Measurements from ENCODE around the gene UBAP1L. TPM values are rescaled to one million over a fixed set of nuclear protein-coding genes. Genes with fewer than 3 reads are reported as not detected.
A peak's percentile ranks its signal among the peaks of the same experiment; 100 is the strongest.

UBAP1L gene
- total RNA-seq, 1 donor: 3.3 TPM

DNA sequence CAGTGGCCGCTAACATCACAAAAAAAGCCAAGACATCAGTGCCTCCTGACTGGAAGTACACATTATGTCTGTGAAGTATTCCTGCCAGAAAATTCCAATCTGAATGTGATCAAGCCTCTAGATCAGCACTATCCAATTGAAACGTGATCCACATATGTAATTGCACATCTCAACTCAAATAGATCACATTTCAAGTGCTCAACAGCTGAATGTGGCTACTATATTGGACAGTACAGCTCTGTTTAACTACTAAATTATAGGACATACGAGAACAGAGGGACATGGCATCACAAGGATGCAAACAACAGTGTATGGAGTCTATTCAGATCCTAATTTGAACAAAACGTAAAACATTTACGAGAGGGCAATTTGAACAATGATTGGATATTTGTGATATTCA, 542 bp upstream of the UBAP1L start:
- no peak for DNase-seq (ENCODE audit: insufficient read length, low spot score, missing footprints)
- no peaks in the 10 kb centered on the region for H3K4me1 ChIP-seq (ENCODE audit: insufficient read depth, low read length)

DNA sequence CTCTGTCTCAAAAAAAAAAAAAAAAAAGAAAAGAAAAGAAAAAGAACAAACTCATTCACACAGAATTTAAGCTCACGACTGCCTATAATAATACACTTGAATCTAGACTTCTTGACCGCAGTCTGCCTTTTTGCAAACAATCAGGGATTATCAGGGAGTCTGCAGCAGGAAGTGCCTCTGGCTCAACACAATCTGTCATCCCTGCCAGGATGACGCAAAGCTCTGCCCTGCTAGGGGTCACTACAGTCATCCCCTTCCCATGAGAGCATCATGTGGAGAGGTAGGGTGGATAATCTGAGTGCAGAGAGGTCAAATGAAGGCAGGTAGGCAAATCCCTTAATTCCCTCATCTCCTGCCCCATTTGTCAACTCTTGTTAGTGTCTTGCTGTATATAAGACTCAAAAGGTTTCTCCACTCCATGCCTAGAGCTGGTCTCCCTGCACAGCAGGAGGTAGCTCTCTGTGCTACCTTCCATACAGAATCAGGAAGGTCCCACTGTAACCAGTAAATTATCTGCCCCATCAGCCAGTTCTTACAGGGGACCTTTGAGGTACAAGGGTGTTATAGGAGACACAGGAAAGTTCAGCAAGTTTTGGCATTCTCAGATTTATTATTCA, 4.2 kb downstream of the UBAP1L start:
- Histone ChIP-seq H3K4me1 (ENCODE audit: insufficient read depth, low read length) (no peaks in the 10 kb centered on the region), H3K36me3 (ENCODE audit: insufficient read depth, low read length) (peaks cover 27% of the 10 kb centered on the region), H4K20me1 (ENCODE audit: insufficient read depth, low read length) (no peaks in the 10 kb centered on the region), H2AFZ (ENCODE audit: low read length) (no peak overlapping the region), H3K27ac (ENCODE audit: low read depth, low read length) (peak overlapping the region; percentile 10), H3K27me3 (ENCODE audit: insufficient read depth, low read length) (no peaks in the 10 kb centered on the region), H3K4me2 (ENCODE audit: insufficient read depth, low read length) (no peak overlapping the region), H3K4me3 (ENCODE audit: insufficient read depth, low read length) (no peak overlapping the region), H3K79me2 (ENCODE audit: insufficient read depth, low read length) (no peaks in the 10 kb centered on the region), H3K9me3 (ENCODE audit: low read depth, low read length) (no peaks in the 10 kb centered on the region)
- DNase-seq (ENCODE audit: insufficient read length, low spot score, missing footprints): no peak
- TF ChIP-seq, protein P1, sequence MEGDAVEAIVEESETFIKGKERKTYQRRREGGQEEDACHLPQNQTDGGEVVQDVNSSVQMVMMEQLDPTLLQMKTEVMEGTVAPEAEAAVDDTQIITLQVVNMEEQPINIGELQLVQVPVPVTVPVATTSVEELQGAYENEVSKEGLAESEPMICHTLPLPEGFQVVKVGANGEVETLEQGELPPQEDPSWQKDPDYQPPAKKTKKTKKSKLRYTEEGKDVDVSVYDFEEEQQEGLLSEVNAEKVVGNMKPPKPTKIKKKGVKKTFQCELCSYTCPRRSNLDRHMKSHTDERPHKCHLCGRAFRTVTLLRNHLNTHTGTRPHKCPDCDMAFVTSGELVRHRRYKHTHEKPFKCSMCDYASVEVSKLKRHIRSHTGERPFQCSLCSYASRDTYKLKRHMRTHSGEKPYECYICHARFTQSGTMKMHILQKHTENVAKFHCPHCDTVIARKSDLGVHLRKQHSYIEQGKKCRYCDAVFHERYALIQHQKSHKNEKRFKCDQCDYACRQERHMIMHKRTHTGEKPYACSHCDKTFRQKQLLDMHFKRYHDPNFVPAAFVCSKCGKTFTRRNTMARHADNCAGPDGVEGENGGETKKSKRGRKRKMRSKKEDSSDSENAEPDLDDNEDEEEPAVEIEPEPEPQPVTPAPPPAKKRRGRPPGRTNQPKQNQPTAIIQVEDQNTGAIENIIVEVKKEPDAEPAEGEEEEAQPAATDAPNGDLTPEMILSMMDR (IDR thresholded peaks at IDR 0.05; ENCODE audit: extremely low read depth, low read depth, low read length): no peak

More for the DNA sequence above, 542 bp upstream of the UBAP1L start:
- no peaks in the 10 kb centered on the region for H3K79me2 ChIP-seq (ENCODE audit: insufficient read depth, low read length)
- no peak overlapping the region for H2AFZ ChIP-seq (ENCODE audit: low read length)
- no peak overlapping the region for H3K4me3 ChIP-seq (ENCODE audit: insufficient read depth, low read length)
- TF ChIP-seq, protein P1 (IDR thresholded peaks at IDR 0.05; ENCODE audit: extremely low read depth, low read depth, low read length): no peak
- H3K4me2 ChIP-seq (ENCODE audit: insufficient read depth, low read length): no peak overlapping the region
- H4K20me1 ChIP-seq (ENCODE audit: insufficient read depth, low read length): peaks cover 4% of the 10 kb centered on the region
- H3K36me3 ChIP-seq (ENCODE audit: insufficient read depth, low read length): peaks cover 48% of the 10 kb centered on the region
- no peaks in the 10 kb centered on the region for H3K9me3 ChIP-seq (ENCODE audit: low read depth, low read length)
- no peaks in the 10 kb centered on the region for H3K27me3 ChIP-seq (ENCODE audit: insufficient read depth, low read length)
- no peak overlapping the region for H3K27ac ChIP-seq (ENCODE audit: low read depth, low read length)

DNA sequence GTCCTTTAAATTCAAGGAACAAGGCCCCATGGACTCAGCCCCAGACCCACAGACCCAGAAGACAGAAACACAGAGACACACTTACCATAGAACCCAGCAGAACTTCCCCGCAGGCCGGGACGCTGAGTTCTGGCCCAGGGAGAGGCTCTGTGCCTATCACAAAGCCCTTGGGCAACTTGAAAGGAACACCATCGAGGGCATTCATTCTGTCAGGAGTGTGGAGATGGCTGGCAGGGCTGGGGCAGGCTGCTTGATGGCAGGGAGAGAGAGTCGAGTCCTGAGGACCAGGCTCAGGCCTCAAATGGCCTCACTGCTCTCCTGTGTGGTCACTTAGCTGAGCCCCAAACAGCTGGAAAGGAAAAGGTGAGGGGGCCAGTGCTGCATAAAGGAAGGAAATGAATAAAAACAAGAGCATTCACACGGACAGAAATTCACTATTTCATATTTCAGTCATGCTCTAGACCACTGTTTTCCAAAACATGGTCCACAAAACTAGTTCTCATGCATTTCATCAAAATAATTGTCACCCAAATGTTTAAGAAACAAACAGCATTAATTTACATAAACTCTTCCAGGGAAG, 8.9 kb downstream of the UBAP1L start:
- Histone ChIP-seq H3K9me3 (ENCODE audit: low read depth, low read length) (no peaks in the 10 kb centered on the region), H3K4me2 (ENCODE audit: insufficient read depth, low read length) (no peak overlapping the region), H3K4me1 (ENCODE audit: insufficient read depth, low read length) (no peaks in the 10 kb centered on the region), H3K36me3 (ENCODE audit: insufficient read depth, low read length) (peaks cover 33% of the 10 kb centered on the region), H3K27ac (ENCODE audit: low read depth, low read length) (no peak overlapping the region), H3K79me2 (ENCODE audit: insufficient read depth, low read length) (no peaks in the 10 kb centered on the region), H4K20me1 (ENCODE audit: insufficient read depth, low read length) (no peaks in the 10 kb centered on the region), H3K4me3 (ENCODE audit: insufficient read depth, low read length) (no peak overlapping the region), H3K27me3 (ENCODE audit: insufficient read depth, low read length) (no peaks in the 10 kb centered on the region), H2AFZ (ENCODE audit: low read length) (no peak overlapping the region)
- no peak for DNase-seq (ENCODE audit: insufficient read length, low spot score, missing footprints)
- TF ChIP-seq, protein P1 (IDR thresholded peaks at IDR 0.05; ENCODE audit: extremely low read depth, low read depth, low read length): no peak

DNA sequence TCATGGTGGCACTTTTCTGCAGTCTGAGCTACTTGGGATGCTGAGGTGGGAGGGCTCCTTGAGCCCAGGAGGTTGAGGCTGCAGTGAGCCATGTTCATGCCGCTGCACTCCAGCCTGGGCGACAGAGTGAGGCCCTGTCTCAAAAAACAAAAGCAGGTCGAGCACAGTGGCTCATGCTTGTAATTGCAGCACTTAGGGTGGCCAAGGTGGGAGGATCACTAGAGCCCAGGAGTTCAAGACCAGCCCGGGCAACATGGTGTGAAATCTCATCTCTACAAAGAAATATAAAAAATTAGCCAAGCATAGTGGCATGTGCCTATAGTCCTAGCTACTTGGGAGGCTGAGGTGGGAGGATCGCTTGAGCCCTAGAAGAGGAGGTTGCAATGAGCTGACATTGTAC, 10.0 kb downstream of the UBAP1L start:
- H4K20me1 ChIP-seq (ENCODE audit: insufficient read depth, low read length): no peaks in the 10 kb centered on the region
- H3K27ac ChIP-seq (ENCODE audit: low read depth, low read length): no peak overlapping the region
- H3K4me2 ChIP-seq (ENCODE audit: insufficient read depth, low read length): no peak overlapping the region
- H2AFZ ChIP-seq (ENCODE audit: low read length): no peak overlapping the region
- TF ChIP-seq, protein P1 (IDR thresholded peaks at IDR 0.05; ENCODE audit: extremely low read depth, low read depth, low read length): no peak
- H3K4me3 ChIP-seq (ENCODE audit: insufficient read depth, low read length): no peak overlapping the region
- no peaks in the 10 kb centered on the region for H3K79me2 ChIP-seq (ENCODE audit: insufficient read depth, low read length)
- DNase-seq (ENCODE audit: insufficient read length, low spot score, missing footprints): no peak
- no peaks in the 10 kb centered on the region for H3K9me3 ChIP-seq (ENCODE audit: low read depth, low read length)
- no peaks in the 10 kb centered on the region for H3K27me3 ChIP-seq (ENCODE audit: insufficient read depth, low read length)
- H3K36me3 ChIP-seq (ENCODE audit: insufficient read depth, low read length): peaks cover 33% of the 10 kb centered on the region
- no peaks in the 10 kb centered on the region for H3K4me1 ChIP-seq (ENCODE audit: insufficient read depth, low read length)

Data from osteoblast (primary cell).